GM12801 (cell line): Measurements from ENCODE around the gene GRIK4.

ENCODE experiments used
- TF ChIP-seq, protein P1 (sequence below): IDR thresholded peaks from one replicate; pipeline ENCODE4 v1.5.1; 2011; ENCODE audit warnings: control low read depth; ENCODE audit not compliant: insufficient read length; ENCODE audit errors: extremely low read depth

The GRIK4 gene

DNA sequence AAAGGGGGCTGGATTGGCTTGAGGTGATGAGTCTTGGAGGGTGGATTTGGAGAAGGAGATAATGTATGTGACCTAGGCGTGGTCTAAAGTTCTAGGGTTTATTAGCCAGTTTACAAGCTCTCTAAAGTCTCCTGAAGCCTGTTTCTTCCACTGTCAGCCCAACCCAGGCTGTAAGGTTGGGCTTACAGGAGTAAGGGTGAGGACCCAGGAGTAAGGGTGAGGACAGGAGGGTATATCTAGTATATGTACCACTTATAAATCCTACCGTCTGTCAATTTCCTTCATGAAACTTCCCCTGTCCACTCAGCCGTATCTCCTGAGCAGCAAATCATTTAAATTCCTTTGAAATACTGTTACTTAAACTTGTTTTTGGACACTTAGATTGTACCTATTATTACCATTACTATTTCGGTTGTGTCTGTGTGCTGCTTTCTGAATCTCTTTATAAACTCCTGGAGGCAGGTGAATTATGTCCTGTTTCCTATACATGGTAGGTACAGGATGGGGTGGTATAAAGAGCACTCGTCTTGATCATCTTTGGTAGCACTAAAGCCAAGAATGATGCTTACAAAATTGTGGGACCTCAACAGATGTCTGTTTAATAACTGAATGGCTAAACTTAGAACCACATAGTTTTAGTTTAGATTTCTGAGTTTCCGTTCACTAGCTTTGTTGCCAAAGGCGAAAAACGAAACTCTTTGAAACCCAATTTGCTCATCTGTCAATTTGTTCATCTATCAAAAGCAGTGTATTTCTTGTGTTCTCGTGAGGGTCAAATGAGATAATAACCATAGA lies 192.0 kb downstream of the GRIK4 start:
- TF ChIP-seq, protein P1, sequence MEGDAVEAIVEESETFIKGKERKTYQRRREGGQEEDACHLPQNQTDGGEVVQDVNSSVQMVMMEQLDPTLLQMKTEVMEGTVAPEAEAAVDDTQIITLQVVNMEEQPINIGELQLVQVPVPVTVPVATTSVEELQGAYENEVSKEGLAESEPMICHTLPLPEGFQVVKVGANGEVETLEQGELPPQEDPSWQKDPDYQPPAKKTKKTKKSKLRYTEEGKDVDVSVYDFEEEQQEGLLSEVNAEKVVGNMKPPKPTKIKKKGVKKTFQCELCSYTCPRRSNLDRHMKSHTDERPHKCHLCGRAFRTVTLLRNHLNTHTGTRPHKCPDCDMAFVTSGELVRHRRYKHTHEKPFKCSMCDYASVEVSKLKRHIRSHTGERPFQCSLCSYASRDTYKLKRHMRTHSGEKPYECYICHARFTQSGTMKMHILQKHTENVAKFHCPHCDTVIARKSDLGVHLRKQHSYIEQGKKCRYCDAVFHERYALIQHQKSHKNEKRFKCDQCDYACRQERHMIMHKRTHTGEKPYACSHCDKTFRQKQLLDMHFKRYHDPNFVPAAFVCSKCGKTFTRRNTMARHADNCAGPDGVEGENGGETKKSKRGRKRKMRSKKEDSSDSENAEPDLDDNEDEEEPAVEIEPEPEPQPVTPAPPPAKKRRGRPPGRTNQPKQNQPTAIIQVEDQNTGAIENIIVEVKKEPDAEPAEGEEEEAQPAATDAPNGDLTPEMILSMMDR, result no peak

DNA sequence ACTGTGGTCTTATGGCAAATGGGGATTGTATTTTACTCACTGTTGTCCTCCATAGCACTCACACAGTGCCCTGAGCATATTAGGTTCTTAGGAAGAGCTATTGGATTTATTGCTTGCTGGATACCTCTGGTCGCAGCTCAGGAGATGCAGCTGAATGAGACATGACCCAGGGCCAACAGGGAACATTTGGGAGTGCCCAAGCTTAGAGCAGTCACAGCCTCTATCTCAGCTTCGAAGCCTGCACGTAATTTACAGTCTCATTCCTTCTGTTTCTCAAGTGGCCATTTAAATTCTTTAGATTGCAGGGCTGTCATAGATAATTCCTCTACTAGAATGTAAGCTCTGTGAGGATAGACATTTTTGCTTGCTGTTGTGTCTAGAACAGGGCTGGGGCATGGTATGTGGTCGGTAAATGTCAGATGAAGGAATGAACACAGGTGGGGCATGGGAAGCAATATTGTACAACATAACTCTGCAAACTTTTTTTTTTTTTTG lies 192.8 kb downstream of the GRIK4 start:
- TF ChIP-seq, protein P1, result no peak

DNA sequence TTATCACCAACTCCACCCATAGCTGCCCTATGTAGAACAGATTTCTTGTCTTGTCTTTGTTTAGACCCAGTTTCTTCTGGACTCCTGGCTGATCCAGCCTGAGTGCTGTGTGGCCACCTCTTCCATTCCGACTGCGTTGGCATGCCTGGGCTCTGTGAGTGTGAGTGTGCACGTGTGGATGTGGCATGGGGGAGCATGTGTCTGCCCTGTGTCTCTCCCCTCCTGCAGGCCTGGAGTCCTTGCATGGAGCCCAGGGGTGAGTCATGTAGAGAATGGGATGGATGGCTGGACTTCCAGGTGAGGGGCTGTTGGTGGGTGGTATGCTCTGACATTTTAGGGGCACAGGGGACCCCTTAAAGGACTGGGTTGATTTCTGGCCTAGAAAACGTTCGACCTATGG lies 194.7 kb downstream of the GRIK4 start:
- TF ChIP-seq, protein P1, result no peak

DNA sequence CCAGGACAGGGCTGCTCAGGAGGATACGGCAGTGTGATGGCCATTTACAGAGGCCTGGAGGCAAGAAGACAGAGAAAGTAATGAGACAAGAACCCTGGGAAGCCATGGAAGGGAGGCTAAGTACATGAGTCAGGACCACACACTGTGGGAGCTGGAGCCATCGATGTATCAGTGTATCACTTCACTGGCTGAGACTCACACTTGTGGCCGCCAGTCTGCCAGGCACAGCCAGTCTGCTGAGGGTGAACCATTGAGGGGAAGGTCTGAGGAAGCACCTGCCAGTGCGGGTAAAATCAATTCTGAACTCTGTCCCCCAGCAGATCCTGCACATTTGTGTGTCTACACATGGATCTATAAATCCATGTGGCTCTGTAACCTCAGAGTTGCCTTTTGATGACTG lies 195.6 kb downstream of the GRIK4 start:
- TF ChIP-seq, protein P1, result no peak

DNA sequence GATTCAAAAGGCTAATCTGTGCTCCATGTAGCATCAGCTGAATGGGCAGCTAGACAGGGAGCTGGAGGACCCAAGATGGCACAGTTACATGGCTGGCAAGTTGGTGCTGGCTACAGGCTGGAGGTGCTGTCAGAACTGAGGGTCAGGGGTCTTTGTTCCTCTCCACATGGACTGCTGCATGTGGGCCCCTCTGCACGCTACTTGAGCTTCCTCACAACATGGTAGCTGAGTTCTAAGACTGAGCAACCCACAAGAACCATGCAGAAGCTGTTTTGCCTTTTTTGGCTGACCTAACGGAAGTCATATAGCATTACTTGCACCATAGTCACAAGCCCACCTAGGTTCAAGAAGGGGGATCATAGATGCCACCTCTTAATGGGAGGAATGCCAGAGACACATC lies 196.1 kb downstream of the GRIK4 start:
- TF ChIP-seq, protein P1, result no peak

DNA sequence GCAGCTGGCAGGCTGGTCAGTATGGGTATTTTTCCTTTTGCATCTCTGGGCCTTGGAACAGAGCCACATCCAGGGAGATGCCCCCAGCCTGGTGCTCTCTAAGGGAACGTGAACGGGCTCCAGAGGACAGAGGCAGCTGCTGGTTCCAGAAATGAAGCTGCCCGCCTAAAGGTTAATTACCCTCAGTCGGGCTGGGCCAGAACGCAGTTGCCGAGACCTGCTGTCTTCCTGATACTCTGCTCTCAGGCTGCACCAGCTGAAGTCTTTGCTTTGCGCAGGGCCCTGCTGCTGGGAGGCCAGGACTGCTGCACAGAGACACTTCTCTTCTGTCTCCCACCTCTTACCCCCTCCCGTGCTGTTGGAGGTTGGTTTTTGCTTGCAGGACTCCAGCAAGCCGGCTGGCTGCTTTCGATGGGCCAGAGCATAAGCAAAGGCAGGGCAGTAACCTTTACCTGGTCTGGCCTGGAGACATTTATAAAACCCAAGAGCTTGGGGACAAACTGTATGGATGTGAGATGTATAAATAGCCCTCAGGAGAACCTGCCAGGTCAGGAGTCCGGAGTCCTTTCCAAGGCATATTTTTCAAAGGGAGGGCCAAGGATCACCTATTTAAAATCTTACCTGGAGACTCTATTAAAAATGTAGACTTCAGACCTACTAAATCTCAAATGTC lies 197.1 kb downstream of the GRIK4 start:
- TF ChIP-seq, protein P1, result no peak

DNA sequence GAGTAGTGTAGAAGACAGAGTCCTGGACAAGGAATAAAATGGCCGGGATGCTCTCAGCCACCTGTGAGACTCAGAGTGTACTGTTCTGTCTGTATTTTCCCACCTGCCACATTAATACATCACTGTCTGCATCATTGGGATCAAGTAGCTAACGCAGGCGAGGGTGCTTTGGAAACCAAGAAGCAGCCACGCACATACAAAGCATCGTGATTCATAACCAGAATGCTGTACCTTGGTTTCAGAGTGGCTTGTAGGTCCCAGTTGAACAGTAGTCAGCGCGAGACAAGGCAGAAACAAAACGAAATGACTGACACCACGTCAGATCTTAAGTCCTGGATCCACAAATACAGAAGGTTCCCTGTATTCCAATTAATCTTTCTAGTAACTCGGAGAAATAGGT lies 198.3 kb downstream of the GRIK4 start:
- TF ChIP-seq, protein P1, result no peak
